Testis (tissue), 3 donors: ENCODE measurements around the gene KCNQ5. TPM values are rescaled to one million over a fixed set of nuclear protein-coding genes. Genes with fewer than 3 reads are reported as not detected.

Experiments used
- DNase-seq: peaks from one replicate; pipeline ENCODE4 v3.0.0-alpha.2; 2019
- H3K27ac ChIP-seq, 2 donors: fragments of 200-600 bp; sonication (generic); one replicate each; pipeline ENCODE4 v1.5.1; 2019
- H3K27me3 ChIP-seq: fragments of 200-600 bp; sonication (generic); one replicate; pipeline ENCODE4 v1.5.1; 2019
- H3K36me3 ChIP-seq: fragments of 200-600 bp; sonication (generic); one replicate; pipeline ENCODE4 v1.5.1; 2017; ENCODE audit warnings: low read depth; ENCODE audit errors: missing control alignments
- H3K4me1 ChIP-seq: fragments of 200-600 bp; sonication (generic); one replicate; pipeline ENCODE4 v1.5.1; 2019
- H3K4me3 ChIP-seq, 2 donors: fragments of 200-600 bp; sonication (generic); one replicate each; pipeline ENCODE4 v1.5.1; 2017 to 2019
- H3K9me3 ChIP-seq: fragments of 200-600 bp; sonication (generic); one replicate; pipeline ENCODE4 v1.5.1; 2017
- POLR2A ChIP-seq: fragments of 450-650 bp; IDR thresholded peaks from one replicate; pipeline ENCODE4 v1.6.1; 2017; ENCODE audit warnings: antibody characterized with exemption, mild to moderate bottlenecking, moderate library complexity
- WGBS, 2 donors: methylation state at CpG; one replicate each; pipeline ENCODE4 v1.1.5; 2018; 5-methylcytosine and 5-hydroxymethylcytosine counted together
- intact Hi-C: fragments of 100-400 bp; cut with DNase I; formaldehyde crosslinking; loops from one replicate; pipeline ENCODE4 v1.15.1; 2023; ENCODE audit warnings: low total_unique reads
- polyA plus RNA-seq: library from polyadenylated mRNA; stranded (reverse); fragments of 350-450 nt; fragmentation: Illumina TruSeq; extraction: RNeasy Lipid Tissue Mini Kit (QIAGEN cat#74804); gene quantifications from one replicate; pipeline ENCODE4 v1.2.3, GENCODE V29; 2014; ENCODE audit warnings: low read depth, low replicate concordance; ENCODE audit not compliant: insufficient read depth
- total RNA-seq, 2 donors: library from RNA; depleted of rRNA; stranded (reverse); fragments of >200 nt; gene quantifications; one replicate each; pipeline ENCODE4 v1.2.3, GENCODE V29; 2016
- TF ChIP-seq, protein P1 (sequence below), 3 experiments: fragments of 450-650 bp in 2 of 3; fragments of 200-600 bp in 1 of 3; sonication (generic) in 1 of 3; IDR thresholded peaks; one replicate each; pipeline ENCODE4 v1.5.1; 2016 to 2019; ENCODE audit warnings: antibody characterized with exemption in 3 of 3, mild to moderate bottlenecking in 2 of 3, moderate library complexity in 1 of 3

Gene KCNQ5
- total and polyA plus RNA-seq, 3 donors from 2014 or later = 0.43 to 1.1 (median 0.73) TPM

DNA sequence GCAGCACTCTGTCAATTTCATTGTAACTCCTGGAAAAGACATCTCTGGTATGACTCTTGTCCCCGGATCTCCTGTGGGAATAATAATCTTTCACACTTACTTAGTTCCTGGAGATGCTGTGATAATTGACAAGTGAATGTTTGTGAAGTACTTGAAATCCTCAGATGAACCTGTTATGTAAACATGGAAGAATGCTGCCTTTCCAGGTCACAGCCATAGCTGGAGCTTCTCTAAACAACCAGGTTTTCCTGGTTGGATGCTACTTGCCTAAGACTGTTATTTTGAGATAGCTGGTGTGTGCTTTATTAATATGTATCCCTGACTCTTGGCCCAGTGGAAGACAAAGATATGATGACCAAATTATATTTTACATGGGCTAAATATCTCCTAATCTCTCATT, 228.6 kb downstream of the KCNQ5 start:
- Histone ChIP-seq H3K36me3 (no peaks in the 10 kb centered on the region), H3K4me3 (no peak overlapping the region), H3K27me3 (no peaks in the 10 kb centered on the region), H3K9me3 (no peaks in the 10 kb centered on the region), H3K4me1 (no peaks in the 10 kb centered on the region), H3K27ac (no peak overlapping the region)
- no peak for DNase-seq
- intact Hi-C loops = no loop called here
- TF ChIP-seq, protein P1, sequence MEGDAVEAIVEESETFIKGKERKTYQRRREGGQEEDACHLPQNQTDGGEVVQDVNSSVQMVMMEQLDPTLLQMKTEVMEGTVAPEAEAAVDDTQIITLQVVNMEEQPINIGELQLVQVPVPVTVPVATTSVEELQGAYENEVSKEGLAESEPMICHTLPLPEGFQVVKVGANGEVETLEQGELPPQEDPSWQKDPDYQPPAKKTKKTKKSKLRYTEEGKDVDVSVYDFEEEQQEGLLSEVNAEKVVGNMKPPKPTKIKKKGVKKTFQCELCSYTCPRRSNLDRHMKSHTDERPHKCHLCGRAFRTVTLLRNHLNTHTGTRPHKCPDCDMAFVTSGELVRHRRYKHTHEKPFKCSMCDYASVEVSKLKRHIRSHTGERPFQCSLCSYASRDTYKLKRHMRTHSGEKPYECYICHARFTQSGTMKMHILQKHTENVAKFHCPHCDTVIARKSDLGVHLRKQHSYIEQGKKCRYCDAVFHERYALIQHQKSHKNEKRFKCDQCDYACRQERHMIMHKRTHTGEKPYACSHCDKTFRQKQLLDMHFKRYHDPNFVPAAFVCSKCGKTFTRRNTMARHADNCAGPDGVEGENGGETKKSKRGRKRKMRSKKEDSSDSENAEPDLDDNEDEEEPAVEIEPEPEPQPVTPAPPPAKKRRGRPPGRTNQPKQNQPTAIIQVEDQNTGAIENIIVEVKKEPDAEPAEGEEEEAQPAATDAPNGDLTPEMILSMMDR (IDR thresholded peaks at IDR 0.05) = no peak
- TF ChIP-seq POLR2A = no peak
- 85 to 88% methylated on average over 1 of the region's 1 CpG for WGBS, 2 donors

DNA sequence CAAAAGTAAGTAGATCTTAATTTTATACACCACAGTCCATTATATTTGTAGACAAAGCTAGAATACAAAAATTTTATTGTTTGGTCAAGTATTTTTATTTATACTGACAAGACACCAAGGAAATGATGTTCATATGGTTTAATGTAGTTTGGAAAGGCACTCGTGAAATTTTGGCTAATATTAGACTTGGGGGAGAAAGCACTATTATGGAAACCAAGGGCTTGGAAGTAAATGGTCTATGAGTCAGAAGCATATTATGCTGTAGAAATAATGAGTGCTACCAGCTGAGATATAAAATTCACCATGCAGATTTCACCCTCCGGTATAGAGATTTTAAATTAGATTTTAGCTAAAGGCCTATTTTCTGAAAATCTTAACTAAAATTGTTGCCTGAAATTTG, 233.6 kb downstream of the KCNQ5 start:
- WGBS, 2 donors = 86 to 92% methylated on average over 2 of the region's 2 CpGs
- no peaks in the 10 kb centered on the region for H3K36me3 ChIP-seq
- DNase-seq = no peak
- H3K4me1 ChIP-seq = no peaks in the 10 kb centered on the region
- H3K9me3 ChIP-seq = no peaks in the 10 kb centered on the region
- no peaks in the 10 kb centered on the region for H3K27me3 ChIP-seq
- no peak overlapping the region for H3K27ac ChIP-seq
- TF ChIP-seq POLR2A = no peak
- TF ChIP-seq, protein P1 (IDR thresholded peaks at IDR 0.05) = no peak
- no peak overlapping the region for H3K4me3 ChIP-seq
- intact Hi-C loops = no loop called here

DNA sequence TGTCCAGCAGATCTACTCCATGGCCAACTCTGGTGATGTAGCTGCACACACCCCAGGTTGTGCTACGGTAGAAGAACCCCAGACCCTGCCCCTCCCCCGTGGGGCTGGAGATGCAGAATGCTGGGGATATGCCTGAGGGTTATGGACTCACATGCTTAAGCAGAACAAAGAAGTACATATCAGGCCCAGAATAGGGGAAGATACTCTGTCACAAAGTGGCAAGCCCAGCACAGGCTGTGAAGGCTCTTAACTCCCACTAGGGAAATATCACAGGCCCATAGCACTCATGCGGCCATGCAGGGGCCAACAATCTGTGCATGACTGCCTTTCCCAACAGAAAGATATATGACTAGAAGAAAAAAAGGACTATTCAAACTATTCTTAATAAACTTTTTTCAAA, 234.9 kb downstream of the KCNQ5 start:
- H3K36me3 ChIP-seq = no peaks in the 10 kb centered on the region
- TF ChIP-seq, protein P1 (IDR thresholded peaks at IDR 0.05) = no peak
- TF ChIP-seq POLR2A = no peak
- intact Hi-C loops = no loop called here
- H3K4me1 ChIP-seq = no peaks in the 10 kb centered on the region
- WGBS, 2 donors = 82 to 85% methylated on average over 3 of the region's 3 CpGs
- H3K27ac ChIP-seq = no peak overlapping the region
- H3K27me3 ChIP-seq = no peaks in the 10 kb centered on the region
- no peak overlapping the region for H3K4me3 ChIP-seq
- DNase-seq = no peak
- H3K9me3 ChIP-seq = no peaks in the 10 kb centered on the region

DNA sequence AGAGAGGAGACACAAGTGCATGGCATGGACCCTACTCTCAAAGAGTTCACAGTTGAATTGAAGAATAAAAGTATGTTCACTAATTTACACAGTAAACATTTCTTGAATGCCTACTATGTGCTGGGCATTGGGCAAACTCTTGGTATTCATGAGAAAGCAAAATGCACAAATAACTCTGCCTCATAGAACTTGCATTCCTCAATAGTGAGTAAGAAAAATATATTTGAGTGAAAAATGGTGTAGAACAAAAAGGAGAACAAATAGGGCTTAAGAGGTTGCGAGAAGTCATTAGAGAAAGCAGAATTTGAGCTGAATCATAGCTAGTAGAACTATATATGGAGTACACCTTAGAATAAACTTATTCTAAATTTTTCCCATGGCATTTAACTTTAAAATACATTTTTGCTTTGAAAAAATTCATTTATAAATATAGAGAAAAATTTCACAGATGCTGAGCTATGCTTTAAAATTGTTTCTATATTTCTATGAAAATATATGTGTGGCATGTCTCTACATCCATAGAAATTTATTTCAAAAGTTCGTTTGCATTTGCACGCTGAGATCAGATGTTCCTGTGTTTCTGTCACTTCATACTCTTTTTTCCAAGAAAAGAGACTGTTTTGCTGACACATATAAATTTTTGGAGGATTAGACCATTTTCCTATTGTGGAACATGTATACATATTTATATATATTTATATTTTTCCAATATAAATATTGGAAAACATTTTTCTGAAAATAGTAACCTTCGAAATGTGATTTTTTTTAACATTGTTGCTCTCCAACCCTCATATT, 236.1 kb downstream of the KCNQ5 start:
- intact Hi-C loops = no loop called here
- Histone ChIP-seq H3K4me1 (no peaks in the 10 kb centered on the region), H3K9me3 (no peaks in the 10 kb centered on the region), H3K36me3 (no peaks in the 10 kb centered on the region), H3K27me3 (no peaks in the 10 kb centered on the region), H3K4me3 (no peak overlapping the region), H3K27ac (no peak overlapping the region)
- TF ChIP-seq, protein P1 (IDR thresholded peaks at IDR 0.05) = no peak
- no peak for TF ChIP-seq POLR2A
- 92 to 94% methylated on average over 4 of the region's 4 CpGs for WGBS, 2 donors
- no peak for DNase-seq

DNA sequence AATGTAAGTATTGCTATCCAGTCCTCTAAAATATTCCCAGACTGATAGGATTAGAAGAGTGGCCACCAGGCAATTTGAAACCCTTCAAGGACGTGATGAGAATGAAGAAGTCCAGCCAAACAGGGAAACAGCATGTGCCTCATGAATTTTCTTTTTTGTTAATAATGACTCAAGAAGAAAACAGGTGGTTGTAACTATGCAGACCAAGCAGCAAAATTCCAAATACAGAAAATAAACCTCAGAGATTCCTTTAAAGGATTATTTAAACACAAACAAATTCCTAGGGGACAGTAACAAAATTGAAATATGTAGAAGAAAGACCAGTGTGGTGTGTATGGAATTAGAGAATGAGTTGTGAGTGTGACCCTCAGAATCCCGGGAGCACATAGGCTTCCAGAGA, 239.2 kb downstream of the KCNQ5 start:
- Histone ChIP-seq H3K36me3 (no peaks in the 10 kb centered on the region), H3K27ac (no peak overlapping the region), H3K9me3 (no peaks in the 10 kb centered on the region), H3K4me1 (no peaks in the 10 kb centered on the region), H3K27me3 (no peaks in the 10 kb centered on the region), H3K4me3 (no peak overlapping the region)
- WGBS, 2 donors = 40% methylated on average over 2 of the region's 2 CpGs
- no peak for DNase-seq
- intact Hi-C loops = no loop called here
- TF ChIP-seq POLR2A = no peak
- TF ChIP-seq, protein P1 (IDR thresholded peaks at IDR 0.05) = no peak
